Neural cell (in vitro differentiated cells): ENCODE measurements around the gene CEMIP. TPM values are rescaled to one million over a fixed set of nuclear protein-coding genes. Genes with fewer than 3 reads are reported as not detected.

Experiments
- H2AFZ ChIP-seq: fragments of 200-600, 300-800 bp; sonication (generic), shearing (Covaris generic); 2 replicates; pipeline ENCODE4 v1.6.0; 2014; ENCODE audit warnings: low read depth, mild to moderate bottlenecking, antibody characterized with exemption, low read length, moderate library complexity
- H3F3A ChIP-seq: fragments of 200-600 bp; shearing (Covaris generic); 2 replicates; pipeline ENCODE4 v1.6.1; 2016; ENCODE audit warnings: mild to moderate bottlenecking, moderate library complexity, mixed read lengths, antibody characterized with exemption, low read length; ENCODE audit not compliant: insufficient read depth, poor library complexity, severe bottlenecking
- H3K27ac ChIP-seq: fragments of 200-600, 300-800 bp; sonication (generic), shearing (Covaris generic); 2 replicates; pipeline ENCODE4 v1.5.1; 2014; ENCODE audit warnings: mild to moderate bottlenecking, low read length, moderate library complexity
- H3K27me3 ChIP-seq: fragments of 300-800, 200-600 bp; sonication (generic), shearing (Covaris generic); 2 replicates; pipeline ENCODE4 v1.6.0; 2014; ENCODE audit warnings: mild to moderate bottlenecking, low read depth, low read length, moderate library complexity; ENCODE audit not compliant: insufficient read depth
- H3K36me3 ChIP-seq: fragments of 300-800, 200-600 bp; sonication (generic), shearing (Covaris generic); 2 replicates; pipeline ENCODE4 v1.5.1; 2014; ENCODE audit warnings: mild to moderate bottlenecking, antibody characterized with exemption, low read length, moderate library complexity; ENCODE audit not compliant: insufficient read depth
- H3K4me2 ChIP-seq: fragments of 300-800, 200-600 bp; sonication (generic), shearing (Covaris generic); 2 replicates; pipeline ENCODE4 v1.6.0; 2014; ENCODE audit warnings: mild to moderate bottlenecking, low read length
- H3K4me3 ChIP-seq: fragments of 300-800, 200-600 bp; sonication (generic), shearing (Covaris generic); 2 replicates; pipeline ENCODE4 v1.5.1; 2014; ENCODE audit warnings: mild to moderate bottlenecking, low read length, moderate library complexity
- H3K79me2 ChIP-seq: fragments of 200-600 bp; shearing (Covaris generic); replicated peaks from 2 replicates; pipeline ENCODE4 v1.6.0; 2014; ENCODE audit warnings: mild to moderate bottlenecking, low read length, moderate library complexity; ENCODE audit not compliant: insufficient read depth
- H3K9ac ChIP-seq: fragments of 300-800, 200-600 bp; sonication (generic), shearing (Covaris generic); 2 replicates; pipeline ENCODE4 v1.6.1; 2016; ENCODE audit warnings: mild to moderate bottlenecking, low read length, mixed read lengths
- H3K9me2 ChIP-seq: fragments of 200-600 bp; shearing (Covaris generic); 2 replicates; pipeline ENCODE4 v1.6.1; 2016; ENCODE audit warnings: mild to moderate bottlenecking, low read length, mixed read lengths; ENCODE audit not compliant: insufficient read depth
- H3K9me3 ChIP-seq: fragments of 200-600, 300-800 bp; sonication (generic), shearing (Covaris generic); 2 replicates; pipeline ENCODE4 v1.6.1; 2016; ENCODE audit warnings: mild to moderate bottlenecking, mixed run types, low read length, moderate library complexity, mixed read lengths
- H4K20me1 ChIP-seq: fragments of 200-600 bp; shearing (Covaris generic); 2 replicates; pipeline ENCODE4 v1.6.1; 2016; ENCODE audit warnings: mild to moderate bottlenecking, mixed run types; ENCODE audit not compliant: insufficient read depth
- EP300 ChIP-seq: fragments of 450-650 bp; conservative IDR thresholded peaks from 2 replicates; pipeline ENCODE4 v1.6.1; 2014; ENCODE audit warnings: antibody characterized with exemption, mild to moderate bottlenecking, moderate library complexity; ENCODE audit not compliant: poor library complexity, severe bottlenecking
- EZH2 ChIP-seq: fragments of 200-600, 300-800 bp; shearing (Covaris generic), sonication (generic); IDR thresholded peaks from 2 replicates; pipeline ENCODE4 v1.6.1; 2014; ENCODE audit warnings: antibody characterized with exemption, low read length, borderline replicate concordance, mild to moderate bottlenecking; ENCODE audit not compliant: insufficient read depth, poor library complexity, severe bottlenecking
- MXI1 ChIP-seq: fragments of 450-650 bp; conservative IDR thresholded peaks from 2 replicates; pipeline ENCODE4 v1.6.1; 2014; ENCODE audit warnings: antibody characterized with exemption, mild to moderate bottlenecking; ENCODE audit not compliant: poor library complexity, severe bottlenecking
- POLR2AphosphoS5 ChIP-seq: IDR thresholded peaks from 2 replicates; pipeline ENCODE4 v1.6.1; 2012
- RAD21 ChIP-seq: fragments of 450-650 bp; conservative IDR thresholded peaks from 2 replicates; pipeline ENCODE4 v1.6.1; 2014; ENCODE audit warnings: antibody characterized with exemption, mild to moderate bottlenecking, moderate library complexity
- SMC3 ChIP-seq: fragments of 450-650 bp; conservative IDR thresholded peaks from 2 replicates; pipeline ENCODE4 v1.6.1; 2014; ENCODE audit warnings: antibody characterized with exemption, mild to moderate bottlenecking, moderate library complexity; ENCODE audit not compliant: poor library complexity
- TAF1 ChIP-seq: IDR thresholded peaks from 2 replicates; pipeline ENCODE4 v1.6.1; 2012; ENCODE audit warnings: low read depth
- polyA plus RNA-seq: library from polyadenylated mRNA; depleted of rRNA; stranded (reverse); fragments of >200 nt; gene quantifications from 2 replicates; pipeline ENCODE4 v1.2.3, GENCODE V29; 2014
- TF ChIP-seq, protein P1 (sequence below): fragments of 450-650 bp; IDR thresholded peaks from 2 replicates; pipeline ENCODE4 v1.5.1; 2014; ENCODE audit warnings: antibody characterized with exemption, mild to moderate bottlenecking, moderate library complexity; ENCODE audit not compliant: poor library complexity, severe bottlenecking
- TF ChIP-seq, protein P2 (sequence below): IDR thresholded peaks from 2 replicates; pipeline ENCODE4 v1.6.1; 2012; ENCODE audit warnings: borderline replicate concordance

CEMIP gene
- polyA plus RNA-seq, 1 donor from 2014 or later = 0.04 TPM

- Histone ChIP-seq H3K79me2 (no peaks in the 10 kb centered on the region), H3K9me2 (no peaks in the 10 kb centered on the region), H3K27me3 (no peaks in the 10 kb centered on the region), H3K4me3 (no peak overlapping the region), H3K4me2 (no peak overlapping the region), H2AFZ (no peak overlapping the region), H3K9me3 (no peaks in the 10 kb centered on the region), H3K36me3 (no peaks in the 10 kb centered on the region), H3K9ac (no peak overlapping the region), H3K27ac (no peak overlapping the region), H3F3A (no peaks in the 10 kb centered on the region), H4K20me1 (no peaks in the 10 kb centered on the region)
- TF ChIP-seq TAF1 = no peak
- TF ChIP-seq, protein P1, sequence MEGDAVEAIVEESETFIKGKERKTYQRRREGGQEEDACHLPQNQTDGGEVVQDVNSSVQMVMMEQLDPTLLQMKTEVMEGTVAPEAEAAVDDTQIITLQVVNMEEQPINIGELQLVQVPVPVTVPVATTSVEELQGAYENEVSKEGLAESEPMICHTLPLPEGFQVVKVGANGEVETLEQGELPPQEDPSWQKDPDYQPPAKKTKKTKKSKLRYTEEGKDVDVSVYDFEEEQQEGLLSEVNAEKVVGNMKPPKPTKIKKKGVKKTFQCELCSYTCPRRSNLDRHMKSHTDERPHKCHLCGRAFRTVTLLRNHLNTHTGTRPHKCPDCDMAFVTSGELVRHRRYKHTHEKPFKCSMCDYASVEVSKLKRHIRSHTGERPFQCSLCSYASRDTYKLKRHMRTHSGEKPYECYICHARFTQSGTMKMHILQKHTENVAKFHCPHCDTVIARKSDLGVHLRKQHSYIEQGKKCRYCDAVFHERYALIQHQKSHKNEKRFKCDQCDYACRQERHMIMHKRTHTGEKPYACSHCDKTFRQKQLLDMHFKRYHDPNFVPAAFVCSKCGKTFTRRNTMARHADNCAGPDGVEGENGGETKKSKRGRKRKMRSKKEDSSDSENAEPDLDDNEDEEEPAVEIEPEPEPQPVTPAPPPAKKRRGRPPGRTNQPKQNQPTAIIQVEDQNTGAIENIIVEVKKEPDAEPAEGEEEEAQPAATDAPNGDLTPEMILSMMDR = no peak
- TF ChIP-seq RAD21 = no peak
- TF ChIP-seq SMC3 = no peak
- TF ChIP-seq EZH2 = no peak
- TF ChIP-seq EP300 = no peak
- TF ChIP-seq, protein P2, sequence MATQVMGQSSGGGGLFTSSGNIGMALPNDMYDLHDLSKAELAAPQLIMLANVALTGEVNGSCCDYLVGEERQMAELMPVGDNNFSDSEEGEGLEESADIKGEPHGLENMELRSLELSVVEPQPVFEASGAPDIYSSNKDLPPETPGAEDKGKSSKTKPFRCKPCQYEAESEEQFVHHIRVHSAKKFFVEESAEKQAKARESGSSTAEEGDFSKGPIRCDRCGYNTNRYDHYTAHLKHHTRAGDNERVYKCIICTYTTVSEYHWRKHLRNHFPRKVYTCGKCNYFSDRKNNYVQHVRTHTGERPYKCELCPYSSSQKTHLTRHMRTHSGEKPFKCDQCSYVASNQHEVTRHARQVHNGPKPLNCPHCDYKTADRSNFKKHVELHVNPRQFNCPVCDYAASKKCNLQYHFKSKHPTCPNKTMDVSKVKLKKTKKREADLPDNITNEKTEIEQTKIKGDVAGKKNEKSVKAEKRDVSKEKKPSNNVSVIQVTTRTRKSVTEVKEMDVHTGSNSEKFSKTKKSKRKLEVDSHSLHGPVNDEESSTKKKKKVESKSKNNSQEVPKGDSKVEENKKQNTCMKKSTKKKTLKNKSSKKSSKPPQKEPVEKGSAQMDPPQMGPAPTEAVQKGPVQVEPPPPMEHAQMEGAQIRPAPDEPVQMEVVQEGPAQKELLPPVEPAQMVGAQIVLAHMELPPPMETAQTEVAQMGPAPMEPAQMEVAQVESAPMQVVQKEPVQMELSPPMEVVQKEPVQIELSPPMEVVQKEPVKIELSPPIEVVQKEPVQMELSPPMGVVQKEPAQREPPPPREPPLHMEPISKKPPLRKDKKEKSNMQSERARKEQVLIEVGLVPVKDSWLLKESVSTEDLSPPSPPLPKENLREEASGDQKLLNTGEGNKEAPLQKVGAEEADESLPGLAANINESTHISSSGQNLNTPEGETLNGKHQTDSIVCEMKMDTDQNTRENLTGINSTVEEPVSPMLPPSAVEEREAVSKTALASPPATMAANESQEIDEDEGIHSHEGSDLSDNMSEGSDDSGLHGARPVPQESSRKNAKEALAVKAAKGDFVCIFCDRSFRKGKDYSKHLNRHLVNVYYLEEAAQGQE = no peak
- TF ChIP-seq POLR2AphosphoS5 = no peak
- TF ChIP-seq MXI1 = no peak
Measured at GRCh38 chr15:80789296-80789695, 10.1 kb downstream of the CEMIP start.

GRCh38 chr15:80789796-80790195 lies 10.6 kb downstream of the CEMIP start:
- Histone ChIP-seq H3K27me3 (no peaks in the 10 kb centered on the region), H4K20me1 (no peaks in the 10 kb centered on the region), H3K79me2 (no peaks in the 10 kb centered on the region), H3K4me2 (no peak overlapping the region), H3K27ac (no peak overlapping the region), H3K36me3 (no peaks in the 10 kb centered on the region), H2AFZ (no peak overlapping the region), H3K9me3 (no peaks in the 10 kb centered on the region), H3K9me2 (no peaks in the 10 kb centered on the region), H3K9ac (no peak overlapping the region), H3K4me3 (no peak overlapping the region), H3F3A (no peaks in the 10 kb centered on the region)
- TF ChIP-seq SMC3 = no peak
- no peak for TF ChIP-seq MXI1
- no peak for TF ChIP-seq POLR2AphosphoS5
- no peak for TF ChIP-seq EZH2
- TF ChIP-seq, protein P2 = no peak
